Liver (tissue), 3 donors: ENCODE results near the gene SLC47A2.

Experiments
- EGR1 ChIP-seq, 2 donors: IDR thresholded peaks; 2 replicates each; pipeline ENCODE4 v1.6.1; 2016 to 2018; ENCODE audit warnings: antibody characterized with exemption in 2 of 2, low read depth in 2 of 2
- RAD21 ChIP-seq, 2 donors: IDR thresholded peaks; 2 replicates each; pipeline ENCODE4 v1.6.1; 2016; ENCODE audit warnings: antibody characterized with exemption in 2 of 2, mild to moderate bottlenecking in 2 of 2
- REST ChIP-seq: IDR thresholded peaks from 2 replicates; pipeline ENCODE4 v1.6.1; 2016; ENCODE audit warnings: antibody characterized with exemption, mild to moderate bottlenecking
- SP1 ChIP-seq: IDR thresholded peaks from 2 replicates; pipeline ENCODE4 v1.6.1; 2018; ENCODE audit warnings: antibody characterized with exemption, mild to moderate bottlenecking
- TAF1 ChIP-seq: conservative IDR thresholded peaks from 2 replicates; pipeline ENCODE4 v1.6.1; 2016; ENCODE audit warnings: antibody characterized with exemption, mild to moderate bottlenecking
- YY1 ChIP-seq: IDR thresholded peaks from 2 replicates; pipeline ENCODE4 v1.6.1; 2016; ENCODE audit warnings: antibody characterized with exemption, mild to moderate bottlenecking
- ZBTB33 ChIP-seq: IDR thresholded peaks from 2 replicates; pipeline ENCODE4 v1.6.1; 2016; ENCODE audit warnings: antibody characterized with exemption
- TF ChIP-seq, protein P1 (sequence below): fragments of 150-350 bp; IDR thresholded peaks from 2 replicates; pipeline ENCODE4 v1.5.1; 2017; ENCODE audit warnings: improper control_type of control experiment, low read depth, low read length; ENCODE audit not compliant: missing input control
- donor health status: healthy.
- donor health status: healthy.

DNA sequence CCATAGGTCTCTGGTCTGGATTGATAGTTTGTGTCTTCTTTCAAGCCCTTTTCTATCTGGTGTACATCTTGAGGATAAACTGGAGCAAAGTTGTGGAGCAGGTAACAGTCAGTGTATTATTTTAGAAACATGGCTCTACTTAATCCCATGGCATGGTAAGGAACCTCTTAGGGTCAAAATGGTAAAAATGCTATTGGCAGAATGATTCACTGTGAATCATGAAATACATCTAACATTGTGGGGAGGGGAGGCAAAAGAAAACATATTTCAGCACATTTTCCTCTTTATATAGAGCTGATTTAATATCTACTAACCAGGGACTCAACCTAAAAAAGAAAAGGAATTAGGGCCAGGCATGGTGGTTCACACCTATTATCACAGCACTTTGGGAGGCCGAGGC, 85.7 kb downstream of the SLC47A2 start:
- TF ChIP-seq RAD21 (IDR thresholded peaks at IDR 0.05) (no peak), YY1 (no peak), TAF1 (no peak), SP1 (no peak), EGR1 (IDR thresholded peaks at IDR 0.05; ENCODE audit: low read depth in 2 of 2) (no peak), ZBTB33 (no peak), REST (no peak)
- TF ChIP-seq, protein P1, sequence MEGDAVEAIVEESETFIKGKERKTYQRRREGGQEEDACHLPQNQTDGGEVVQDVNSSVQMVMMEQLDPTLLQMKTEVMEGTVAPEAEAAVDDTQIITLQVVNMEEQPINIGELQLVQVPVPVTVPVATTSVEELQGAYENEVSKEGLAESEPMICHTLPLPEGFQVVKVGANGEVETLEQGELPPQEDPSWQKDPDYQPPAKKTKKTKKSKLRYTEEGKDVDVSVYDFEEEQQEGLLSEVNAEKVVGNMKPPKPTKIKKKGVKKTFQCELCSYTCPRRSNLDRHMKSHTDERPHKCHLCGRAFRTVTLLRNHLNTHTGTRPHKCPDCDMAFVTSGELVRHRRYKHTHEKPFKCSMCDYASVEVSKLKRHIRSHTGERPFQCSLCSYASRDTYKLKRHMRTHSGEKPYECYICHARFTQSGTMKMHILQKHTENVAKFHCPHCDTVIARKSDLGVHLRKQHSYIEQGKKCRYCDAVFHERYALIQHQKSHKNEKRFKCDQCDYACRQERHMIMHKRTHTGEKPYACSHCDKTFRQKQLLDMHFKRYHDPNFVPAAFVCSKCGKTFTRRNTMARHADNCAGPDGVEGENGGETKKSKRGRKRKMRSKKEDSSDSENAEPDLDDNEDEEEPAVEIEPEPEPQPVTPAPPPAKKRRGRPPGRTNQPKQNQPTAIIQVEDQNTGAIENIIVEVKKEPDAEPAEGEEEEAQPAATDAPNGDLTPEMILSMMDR: no peak
